Measurements from ENCODE around the gene PRDM12.

Gene PRDM12

GRCh38 chr9:130661451-130662098 is 2.8 kb upstream of the PRDM12 start:
- H3K27me3 ChIP-seq (ENCODE audit: control insufficient read depth, insufficient read depth, low read length), result peaks cover 93% of the 10 kb centered on the region
- H3K4me3 ChIP-seq (ENCODE audit: low read length), result no peak overlapping the region
- H3K36me3 ChIP-seq (ENCODE audit: control insufficient read depth, insufficient read depth, low read length), result no peaks in the 10 kb centered on the region
- H3K4me1 ChIP-seq (ENCODE audit: control insufficient read depth, insufficient read depth, low read length), result peaks cover 9% of the 10 kb centered on the region
- H3K9ac ChIP-seq (ENCODE audit: low read length), result no peak overlapping the region
- H3K9me3 ChIP-seq (ENCODE audit: control insufficient read depth, low read length), result no peaks in the 10 kb centered on the region

DNA sequence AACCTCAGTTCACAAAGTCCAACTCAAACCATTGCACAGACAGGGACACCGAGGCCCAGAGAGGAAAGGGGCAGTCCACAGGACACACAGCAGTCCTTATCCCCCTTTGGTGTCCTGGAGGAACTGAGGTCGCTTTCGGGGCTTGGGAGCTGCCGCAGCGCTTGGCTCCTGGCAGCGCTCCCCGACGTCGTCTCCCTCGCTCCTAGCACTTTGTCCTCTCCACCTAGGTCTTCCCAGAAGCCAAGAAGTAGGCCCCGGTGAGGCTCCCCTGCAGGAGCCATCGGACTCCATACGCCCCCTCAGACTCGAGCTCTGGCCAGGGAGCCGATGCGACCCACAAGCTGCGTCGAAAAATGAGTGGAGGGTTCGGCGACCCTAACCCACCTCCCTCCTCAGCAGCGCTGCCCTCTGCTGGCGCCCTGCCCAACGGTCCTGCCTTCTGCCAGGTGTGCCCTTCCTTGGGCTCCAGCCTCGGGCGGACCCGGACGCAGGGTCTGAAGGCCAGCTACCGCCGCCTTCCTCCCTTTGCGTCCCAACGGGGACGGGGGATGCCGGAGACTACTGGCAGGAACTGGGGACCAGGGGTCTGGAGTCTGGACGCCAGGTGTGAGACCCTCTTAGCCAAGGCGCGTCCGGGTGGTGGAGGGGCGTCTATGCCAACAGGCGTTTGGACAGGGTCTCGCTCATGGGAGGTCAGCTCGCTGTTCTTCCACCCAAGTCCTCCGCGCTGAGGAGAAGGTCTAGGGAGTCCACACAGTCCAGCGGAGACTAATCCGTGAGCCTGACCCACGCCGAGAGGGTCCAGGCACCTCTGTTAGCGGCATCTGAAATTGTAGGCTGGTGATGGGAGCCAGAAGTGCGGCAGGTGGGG is 2.1 kb upstream of the PRDM12 start:
- Histone ChIP-seq H3K4me1 (ENCODE audit: control insufficient read depth, insufficient read depth, low read length) (peaks cover 9% of the 10 kb centered on the region), H3K9me3 (ENCODE audit: control insufficient read depth, low read length) (no peaks in the 10 kb centered on the region), H3K9ac (ENCODE audit: low read length) (no peak overlapping the region), H3K4me3 (ENCODE audit: low read length) (no peak overlapping the region), H3K36me3 (ENCODE audit: control insufficient read depth, insufficient read depth, low read length) (no peaks in the 10 kb centered on the region), H3K27me3 (ENCODE audit: control insufficient read depth, insufficient read depth, low read length) (peaks cover 93% of the 10 kb centered on the region)

DNA sequence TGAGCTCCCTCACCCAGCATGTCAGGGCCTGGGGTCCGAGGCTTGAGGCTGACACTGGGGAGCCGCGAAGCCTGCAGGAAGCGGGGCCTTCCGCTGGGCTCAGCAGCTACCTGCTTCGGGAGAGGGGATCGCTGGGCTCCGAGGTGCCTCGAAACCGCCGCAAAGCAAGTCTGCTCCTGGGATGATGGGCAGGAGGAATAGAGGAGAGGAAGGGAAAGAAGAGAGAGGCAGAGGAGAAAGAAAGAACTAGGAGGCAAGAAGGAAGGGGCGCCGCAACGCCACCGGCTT is 1.5 kb upstream of the PRDM12 start:
- no peaks in the 10 kb centered on the region for H3K36me3 ChIP-seq (ENCODE audit: control insufficient read depth, insufficient read depth, low read length)
- no peak overlapping the region for H3K9ac ChIP-seq (ENCODE audit: low read length)
- H3K4me3 ChIP-seq (ENCODE audit: low read length), result no peak overlapping the region
- H3K9me3 ChIP-seq (ENCODE audit: control insufficient read depth, low read length), result no peaks in the 10 kb centered on the region
- H3K4me1 ChIP-seq (ENCODE audit: control insufficient read depth, insufficient read depth, low read length), result peaks cover 9% of the 10 kb centered on the region
- peaks cover 98% of the 10 kb centered on the region for H3K27me3 ChIP-seq (ENCODE audit: control insufficient read depth, insufficient read depth, low read length)

- Histone ChIP-seq H3K4me3 (ENCODE audit: low read length) (no peak overlapping the region), H3K4me1 (ENCODE audit: control insufficient read depth, insufficient read depth, low read length) (peaks cover 9% of the 10 kb centered on the region), H3K27me3 (ENCODE audit: control insufficient read depth, insufficient read depth, low read length) (peaks cover 98% of the 10 kb centered on the region)
Measured at GRCh38 chr9:130663258-130663976, 977 bp upstream of the PRDM12 start.

DNA sequence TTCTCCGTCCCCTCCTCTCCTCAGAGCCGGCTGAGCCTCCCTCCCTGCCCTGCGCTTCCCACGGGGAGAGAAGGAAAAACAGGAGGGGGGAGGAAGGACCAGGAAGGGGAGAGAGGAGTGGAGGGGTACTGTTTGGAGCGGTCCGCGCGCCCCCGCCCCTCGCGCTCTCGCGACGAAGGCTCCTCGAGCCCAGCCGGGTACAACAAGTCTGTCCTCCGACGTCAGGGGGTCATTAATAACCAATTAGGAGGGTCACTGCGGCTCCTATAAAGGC is 480 bp upstream of the PRDM12 start:
- Histone ChIP-seq H3K9ac (ENCODE audit: low read length) (no peak overlapping the region), H3K4me3 (ENCODE audit: low read length) (no peak overlapping the region), H3K36me3 (ENCODE audit: control insufficient read depth, insufficient read depth, low read length) (no peaks in the 10 kb centered on the region), H3K9me3 (ENCODE audit: control insufficient read depth, low read length) (no peaks in the 10 kb centered on the region), H3K4me1 (ENCODE audit: control insufficient read depth, insufficient read depth, low read length) (peaks cover 9% of the 10 kb centered on the region), H3K27me3 (ENCODE audit: control insufficient read depth, insufficient read depth, low read length) (peaks cover 96% of the 10 kb centered on the region)

More at GRCh38 chr9:130663258-130663976, 977 bp upstream of the PRDM12 start:
- Histone ChIP-seq H3K9ac (ENCODE audit: low read length) (no peak overlapping the region), H3K36me3 (ENCODE audit: control insufficient read depth, insufficient read depth, low read length) (no peaks in the 10 kb centered on the region), H3K9me3 (ENCODE audit: control insufficient read depth, low read length) (no peaks in the 10 kb centered on the region)

DNA sequence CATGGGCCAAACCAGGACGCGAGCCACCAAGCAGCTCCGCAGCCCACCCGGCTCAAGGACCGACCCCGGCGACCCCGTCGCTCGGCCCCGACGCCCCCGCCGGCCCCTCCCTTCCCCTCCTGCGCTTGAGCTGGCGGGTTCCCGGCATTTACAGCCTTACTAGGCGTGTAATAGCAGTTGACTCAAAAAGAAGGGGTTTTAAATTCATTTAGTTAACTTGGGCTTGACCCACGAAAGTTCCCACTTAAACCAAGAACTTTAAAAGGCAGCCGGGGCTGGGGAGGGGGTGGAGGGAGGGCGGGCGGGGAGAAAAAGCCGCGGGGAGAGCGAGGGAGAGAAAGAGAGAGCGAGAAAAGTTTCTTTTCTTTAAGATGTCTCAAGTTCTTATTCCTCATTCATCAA is 636 bp downstream of the PRDM12 start:
- no peak overlapping the region for H3K9ac ChIP-seq (ENCODE audit: low read length)
- H3K4me1 ChIP-seq (ENCODE audit: control insufficient read depth, insufficient read depth, low read length), result peaks cover 9% of the 10 kb centered on the region
- no peaks in the 10 kb centered on the region for H3K9me3 ChIP-seq (ENCODE audit: control insufficient read depth, low read length)
- no peak overlapping the region for H3K4me3 ChIP-seq (ENCODE audit: low read length)
- H3K36me3 ChIP-seq (ENCODE audit: control insufficient read depth, insufficient read depth, low read length), result no peaks in the 10 kb centered on the region
- peaks cover 85% of the 10 kb centered on the region for H3K27me3 ChIP-seq (ENCODE audit: control insufficient read depth, insufficient read depth, low read length)

DNA sequence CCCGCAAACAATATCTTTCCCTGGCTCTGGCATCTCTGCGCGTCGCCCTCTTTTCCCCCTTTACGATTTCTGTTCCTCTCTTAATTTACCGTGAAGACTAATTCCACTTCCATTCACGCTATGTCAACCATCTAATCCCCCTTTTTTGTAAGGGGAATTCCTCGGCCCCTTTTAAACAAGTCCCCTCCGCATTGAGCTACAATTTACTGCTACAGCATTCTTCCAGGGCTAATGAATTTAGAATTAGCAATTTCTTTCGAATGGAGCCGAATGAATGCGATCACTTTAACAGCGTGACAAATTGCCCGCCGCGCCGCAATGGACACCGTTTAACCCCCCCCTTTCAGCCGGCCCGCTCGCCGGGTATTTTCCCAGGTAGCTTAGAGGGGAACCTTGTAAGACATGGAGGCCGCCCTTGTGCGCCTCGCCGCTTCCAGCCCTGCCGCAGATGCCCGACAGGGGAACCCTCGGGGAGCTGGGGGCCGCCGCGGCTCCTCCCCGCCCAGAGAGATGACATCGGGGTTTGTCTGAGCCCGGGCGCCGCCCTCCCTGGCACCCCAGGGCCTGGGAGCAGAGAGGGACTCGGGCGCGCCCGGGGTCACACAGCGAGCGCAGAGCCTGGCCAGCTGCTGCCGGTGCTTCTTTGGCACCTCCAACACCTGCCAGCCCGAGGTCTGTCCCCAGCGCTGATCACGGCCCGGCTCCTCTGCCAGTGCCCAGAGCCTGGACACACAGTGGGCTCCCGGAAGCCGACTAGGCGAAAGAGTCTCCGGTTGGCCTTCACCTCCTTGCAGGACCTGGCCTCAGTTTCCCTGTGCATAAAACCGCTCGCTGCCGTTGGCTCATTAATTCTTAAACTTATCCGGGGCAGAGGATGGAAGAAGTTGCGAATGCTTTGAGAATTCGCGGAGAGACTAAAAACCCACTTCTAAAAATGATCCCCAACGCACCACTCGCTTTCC is 1.3 kb downstream of the PRDM12 start:
- H3K9me3 ChIP-seq (ENCODE audit: control insufficient read depth, low read length), result no peaks in the 10 kb centered on the region
- no peak overlapping the region for H3K4me3 ChIP-seq (ENCODE audit: low read length)
- H3K4me1 ChIP-seq (ENCODE audit: control insufficient read depth, insufficient read depth, low read length), result peaks cover 9% of the 10 kb centered on the region
- no peaks in the 10 kb centered on the region for H3K36me3 ChIP-seq (ENCODE audit: control insufficient read depth, insufficient read depth, low read length)
- peaks cover 79% of the 10 kb centered on the region for H3K27me3 ChIP-seq (ENCODE audit: control insufficient read depth, insufficient read depth, low read length)
- H3K9ac ChIP-seq (ENCODE audit: low read length), result no peak overlapping the region

DNA sequence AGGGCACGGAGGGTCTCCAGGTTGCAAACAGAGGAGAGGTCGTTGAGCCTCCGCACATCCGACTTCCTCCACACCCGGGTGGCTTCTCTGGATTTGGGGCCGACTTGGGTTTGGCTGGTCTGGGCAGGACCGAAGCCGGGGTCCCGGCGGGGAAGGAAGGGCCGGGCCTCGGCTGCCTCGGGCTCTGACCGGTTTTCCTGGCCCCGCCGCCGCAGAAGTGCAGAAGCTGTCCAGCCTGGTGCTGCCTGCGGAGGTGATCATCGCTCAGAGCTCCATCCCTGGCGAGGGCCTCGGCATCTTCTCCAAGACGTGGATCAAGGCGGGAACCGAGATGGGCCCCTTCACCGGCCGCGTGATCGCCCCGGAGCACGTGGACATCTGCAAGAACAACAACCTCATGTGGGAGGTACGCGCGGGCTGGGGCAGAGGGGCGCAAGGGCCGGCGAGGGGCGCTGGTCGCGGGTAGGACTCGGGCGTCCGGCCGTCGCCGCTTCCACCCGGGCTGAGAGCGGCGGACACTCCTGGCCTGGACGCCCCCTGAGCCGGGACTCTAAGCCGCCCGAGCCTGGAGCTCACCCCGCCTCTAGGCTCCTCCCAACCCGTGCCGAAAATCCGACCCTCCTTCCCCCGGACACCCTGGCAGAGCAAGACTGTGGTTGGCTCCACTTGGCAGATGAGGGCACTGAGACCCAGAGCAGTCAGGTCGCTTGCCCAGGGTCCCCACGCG is 2.2 kb downstream of the PRDM12 start:
- Histone ChIP-seq H3K4me1 (ENCODE audit: control insufficient read depth, insufficient read depth, low read length) (peaks cover 9% of the 10 kb centered on the region), H3K27me3 (ENCODE audit: control insufficient read depth, insufficient read depth, low read length) (peaks cover 71% of the 10 kb centered on the region), H3K9ac (ENCODE audit: low read length) (no peak overlapping the region), H3K9me3 (ENCODE audit: control insufficient read depth, low read length) (no peaks in the 10 kb centered on the region), H3K36me3 (ENCODE audit: control insufficient read depth, insufficient read depth, low read length) (no peaks in the 10 kb centered on the region), H3K4me3 (ENCODE audit: low read length) (no peak overlapping the region)

DNA sequence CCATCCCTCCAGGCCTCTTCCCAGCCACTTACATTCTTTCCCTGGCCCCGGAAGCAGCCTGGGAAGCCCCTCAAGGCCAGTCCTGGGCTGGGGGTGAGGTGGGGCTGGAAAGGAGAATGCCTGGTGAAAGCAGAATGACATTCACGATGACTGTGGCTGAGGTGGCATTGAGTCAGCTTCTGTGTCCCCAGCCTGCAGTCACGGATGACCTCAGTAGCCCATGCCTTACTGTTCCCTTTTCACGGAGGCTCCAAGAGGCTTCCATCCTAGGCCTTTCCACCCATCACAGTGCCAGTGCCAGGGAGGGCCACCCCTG is 2.7 kb downstream of the PRDM12 start:
- H3K9ac ChIP-seq (ENCODE audit: low read length), result no peak overlapping the region
- no peak overlapping the region for H3K4me3 ChIP-seq (ENCODE audit: low read length)
- peaks cover 66% of the 10 kb centered on the region for H3K27me3 ChIP-seq (ENCODE audit: control insufficient read depth, insufficient read depth, low read length)
- no peaks in the 10 kb centered on the region for H3K9me3 ChIP-seq (ENCODE audit: control insufficient read depth, low read length)
- H3K4me1 ChIP-seq (ENCODE audit: control insufficient read depth, insufficient read depth, low read length), result peaks cover 9% of the 10 kb centered on the region
- H3K36me3 ChIP-seq (ENCODE audit: control insufficient read depth, insufficient read depth, low read length), result no peaks in the 10 kb centered on the region

DNA sequence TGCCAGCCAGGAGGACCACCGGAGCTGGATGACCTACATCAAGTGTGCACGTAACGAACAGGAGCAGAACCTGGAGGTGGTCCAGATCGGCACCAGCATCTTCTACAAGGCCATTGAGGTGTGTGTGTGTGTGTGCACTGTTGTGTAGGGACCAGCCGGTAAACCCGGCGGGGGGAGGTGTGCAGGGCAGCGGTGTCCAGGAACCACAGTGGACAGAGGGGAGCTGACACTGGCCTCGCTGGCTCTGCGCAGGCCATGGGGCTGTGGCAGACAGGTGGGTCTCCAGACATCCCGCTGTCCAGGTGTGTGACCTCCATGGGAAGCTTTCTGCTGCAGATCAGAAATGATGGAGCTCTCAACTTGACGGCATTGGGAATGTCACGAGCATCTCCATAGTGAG is 3.8 kb downstream of the PRDM12 start:
- Histone ChIP-seq H3K4me3 (ENCODE audit: low read length) (no peak overlapping the region), H3K9me3 (ENCODE audit: control insufficient read depth, low read length) (no peaks in the 10 kb centered on the region), H3K4me1 (ENCODE audit: control insufficient read depth, insufficient read depth, low read length) (peaks cover 7% of the 10 kb centered on the region), H3K9ac (ENCODE audit: low read length) (no peak overlapping the region), H3K36me3 (ENCODE audit: control insufficient read depth, insufficient read depth, low read length) (no peaks in the 10 kb centered on the region), H3K27me3 (ENCODE audit: control insufficient read depth, insufficient read depth, low read length) (peaks cover 54% of the 10 kb centered on the region)

GRCh38 chr9:130668659-130669058 is 4.3 kb downstream of the PRDM12 start:
- Histone ChIP-seq H3K9ac (ENCODE audit: low read length) (no peak overlapping the region), H3K4me3 (ENCODE audit: low read length) (no peak overlapping the region), H3K36me3 (ENCODE audit: control insufficient read depth, insufficient read depth, low read length) (no peaks in the 10 kb centered on the region), H3K27me3 (ENCODE audit: control insufficient read depth, insufficient read depth, low read length) (peaks cover 50% of the 10 kb centered on the region), H3K4me1 (ENCODE audit: control insufficient read depth, insufficient read depth, low read length) (peaks cover 4% of the 10 kb centered on the region), H3K9me3 (ENCODE audit: control insufficient read depth, low read length) (no peaks in the 10 kb centered on the region)

All from mucosa of stomach (tissue), 1 donor.